ENCODE data around the gene PPFIA4. TPM values are rescaled to one million over a fixed set of nuclear protein-coding genes. Genes with fewer than 3 reads are reported as not detected.

Gene PPFIA4
- total and polyA plus RNA-seq, 9 of the 15 experiments (the other 6 are each of a cell fraction or from before 2014, with no cell fraction given): 0.07 to 12.0 (median 0.70) TPM

DNA sequence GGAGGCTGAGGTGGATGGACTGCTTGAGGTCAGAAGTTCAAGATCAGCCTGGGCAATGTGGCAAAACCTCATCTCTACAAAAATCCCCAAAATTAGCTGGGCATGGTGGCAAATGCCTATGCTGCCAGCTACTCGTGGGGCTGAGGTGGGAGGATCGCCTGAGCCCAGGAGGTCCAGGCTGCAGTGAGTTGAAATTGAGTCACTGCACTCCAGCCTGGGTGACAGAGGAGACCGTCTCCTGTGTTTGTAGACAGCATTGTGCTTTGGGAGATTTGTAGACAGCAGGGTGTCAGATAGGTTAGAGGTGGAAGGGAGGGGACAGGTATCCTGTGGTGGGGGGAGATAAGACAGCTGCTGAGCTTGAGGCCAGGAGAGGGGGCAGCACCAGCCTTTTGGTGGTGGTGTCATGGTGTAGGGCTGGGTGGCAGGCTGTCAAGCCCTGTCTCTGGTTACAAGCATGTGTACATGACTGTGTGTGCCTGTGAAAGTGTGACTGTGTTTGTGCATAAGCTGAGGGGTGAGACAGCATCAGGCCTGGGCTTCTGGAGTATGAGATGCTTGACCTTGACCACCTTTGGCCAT lies 15.2 kb downstream of the PPFIA4 start (continued):
- TF ChIP-seq ZNF76 (CRISPR knock-in tag; IDR thresholded peaks at IDR 0.05; ENCODE audit: borderline replicate concordance) (no peak), HMG20B (CRISPR knock-in tag; IDR thresholded peaks at IDR 0.05) (no peak)
- TF ChIP-seq, protein P1, sequence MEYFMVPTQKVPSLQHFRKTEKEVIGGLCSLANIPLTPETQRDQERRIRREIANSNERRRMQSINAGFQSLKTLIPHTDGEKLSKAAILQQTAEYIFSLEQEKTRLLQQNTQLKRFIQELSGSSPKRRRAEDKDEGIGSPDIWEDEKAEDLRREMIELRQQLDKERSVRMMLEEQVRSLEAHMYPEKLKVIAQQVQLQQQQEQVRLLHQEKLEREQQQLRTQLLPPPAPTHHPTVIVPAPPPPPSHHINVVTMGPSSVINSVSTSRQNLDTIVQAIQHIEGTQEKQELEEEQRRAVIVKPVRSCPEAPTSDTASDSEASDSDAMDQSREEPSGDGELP (CRISPR knock-in tag; IDR thresholded peaks at IDR 0.05; ENCODE audit: borderline replicate concordance): no peak

DNA sequence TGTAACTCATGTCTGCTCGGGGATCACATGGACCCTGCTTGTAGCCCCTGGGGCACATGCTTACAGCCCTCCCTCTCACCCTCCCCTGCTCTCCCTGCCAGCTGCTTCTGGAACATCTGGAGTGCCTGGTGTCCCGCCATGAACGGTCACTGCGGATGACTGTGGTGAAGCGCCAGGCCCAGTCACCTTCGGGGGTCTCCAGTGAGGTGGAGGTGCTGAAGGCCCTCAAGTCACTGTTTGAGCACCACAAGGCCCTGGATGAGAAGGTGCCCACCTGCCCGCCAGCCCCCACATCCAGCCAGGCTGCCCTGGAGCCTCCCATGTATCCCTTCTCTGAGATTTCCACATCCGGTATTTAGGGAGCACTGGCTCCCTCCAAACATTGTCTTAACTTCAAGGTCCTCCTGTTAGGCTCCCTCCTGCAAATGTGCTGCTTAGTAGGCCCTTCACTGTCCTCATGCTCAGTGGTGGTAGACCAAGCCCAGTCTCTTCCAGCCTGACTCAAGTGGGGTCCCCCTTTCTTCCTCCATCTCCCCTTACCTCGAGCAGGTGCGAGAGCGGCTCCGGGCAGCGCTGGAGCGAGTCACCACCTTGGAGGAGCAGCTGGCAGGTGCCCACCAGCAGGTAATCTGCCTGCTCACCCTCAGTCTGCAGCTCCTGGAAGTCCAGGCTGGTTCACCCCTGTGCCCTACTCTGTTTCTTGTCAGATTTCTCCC lies 17.7 kb downstream of the PPFIA4 start:
- FAIRE-seq (no peak), DNase-seq (ENCODE audit: extremely low read depth in 1 of 4, low spot score in 3 of 4) (no peak), ATAC-seq (no peak)
- 1% methylated on average over 14 of the region's 14 CpGs for WGBS (ENCODE audit: insufficient coverage, low coverage, missing lambda C conversion rate)
- CTCF ChIA-PET (ENCODE audit: low intra/inter-chr PET ratio): no interaction called here
- H3K4me2 ChIP-seq (ENCODE audit: insufficient read depth, low read length): no peak overlapping the region
- no peak overlapping the region for H3K4me3 ChIP-seq
- peaks cover 57% of the 10 kb centered on the region for H4K20me1 ChIP-seq (replicated peaks; ENCODE audit: control insufficient read depth, insufficient read depth, low read length)
- intact Hi-C loops (cut with micrococcal nuclease): no loop called here
- H2AFZ ChIP-seq (ENCODE audit: low read depth, low read length): no peak overlapping the region
- no peak overlapping the region for H3K27ac ChIP-seq (ENCODE audit: extremely low read depth, low read depth, low read length)
- POLR2A ChIA-PET: interaction anchor here (0.6 to 1.6 kb wide), 4 partner anchors 10 to 30 kb away, joined by 3 to 5 read pairs (median 3); no protein-coding TSS in a partner anchor
- H3K27me3 ChIP-seq (ENCODE audit: control insufficient read depth in 2 of 2, insufficient read depth in 2 of 2, low read length in 2 of 2): peaks cover 48 to 70% of the 10 kb centered on the region in 2 experiments
- H3K79me2 ChIP-seq (ENCODE audit: control insufficient read depth, insufficient read depth, low read length): no peaks in the 10 kb centered on the region
- TF ChIP-seq ZNF263 (CRISPR knock-in tag; IDR thresholded peaks at IDR 0.05; ENCODE audit: borderline replicate concordance) (peak; percentile 48; the same call in 1 of the 2 replicates), GATAD2B (IDR thresholded peaks at IDR 0.05; ENCODE audit: borderline replicate concordance) (no peak), FOXK2 (conservative IDR thresholded peaks at IDR 0.05 in 1 of 2, IDR thresholded peaks at IDR 0.05 in 1 of 2; ENCODE audit: low read depth in 2 of 2) (no peak), CHCHD3 (CRISPR knock-in tag; IDR thresholded peaks at IDR 0.05) (no peak)
- no peaks in the 10 kb centered on the region for H3K9me3 ChIP-seq (replicated peaks; ENCODE audit: control insufficient read depth, insufficient read depth, low read depth, low read length)
- BruUV-seq (replicated peaks): no TSS peak
- H3K9ac ChIP-seq (ENCODE audit: insufficient read depth in 1 of 2, low read depth in 2 of 2, low read length in 2 of 2): no peak overlapping the region
- peaks cover 2% of the 10 kb centered on the region for H3K9me1 ChIP-seq (ENCODE audit: control insufficient read depth, insufficient read depth, low read length)
- H3K36me3 ChIP-seq (ENCODE audit: control insufficient read depth, insufficient read depth, low read length): no peaks in the 10 kb centered on the region; the same call in 2 of the 3 replicates
- in situ Hi-C loops (cut with MboI): no loop called here
- peaks cover 0 to 16% of the 10 kb centered on the region in 2 experiments; a peak in 3 of 5 replicates for H3K4me1 ChIP-seq (replicated peaks in 1 of 2; ENCODE audit: control insufficient read depth in 2 of 2, insufficient read depth in 2 of 2, low read length in 2 of 2)
